HCT116 (cell line): ENCODE results near the gene NME2. TPM values are rescaled to one million over a fixed set of nuclear protein-coding genes. Genes with fewer than 3 reads are reported as not detected.

Experiments used
- ATAC-seq: fragments of 200-7000 bp; cut with Tn5 transposase; 2 replicates; pipeline ENCODE4 v1.9.1; 2020; ENCODE audit warnings: mild to moderate bottlenecking, moderate library complexity
- BruUV-seq: library from RNA; stranded (reverse); fragments of 400-500 nt; replicated peaks from 2 replicates; lab custom pipeline; 2021; lab: Mats Ljungman, UMichigan
- CTCF ChIA-PET: fragments of 300-600 bp; sonication (Branson Sonifier 250); formaldehyde crosslinking; loops from one replicate; lab custom pipeline; 2021; ENCODE audit warnings: antibody characterized with exemption; lab: Charles Lee
- POLR2A ChIA-PET: fragments of 300-600, 350-600 bp; sonication (Branson Sonifier 250); formaldehyde crosslinking; loops from one replicate; lab custom pipeline; 2021; ENCODE audit warnings: antibody characterized with exemption; lab: Charles Lee
- RAD21 ChIA-PET, 2 experiments: fragments of 300-600 bp; sonication (Branson Sonifier 250); formaldehyde crosslinking; loops; one replicate each; lab custom pipeline; 2023; ENCODE audit warnings: low total read pairs in 2 of 2; ENCODE audit not compliant: uncharacterized antibody in 2 of 2, unreplicated experiment in 2 of 2, low non-redundant PET in 1 of 2; lab: Charles Lee
- DNase-seq: peaks from one replicate; pipeline ENCODE4 v3.0.0-alpha.2; 2010; ENCODE audit warnings: low read depth, low spot score
- H2AFZ ChIP-seq: fragments of 200-600 bp; shearing (Covaris generic), sonication (generic); 2 replicates; pipeline ENCODE4 v1.6.1; 2017; ENCODE audit warnings: low read depth, mixed run types, mixed read lengths, antibody characterized with exemption, low read length; ENCODE audit not compliant: poor library complexity, severe bottlenecking
- H3K27ac ChIP-seq: 2 replicates; pipeline ENCODE4 v1.5.1; 2012; ENCODE audit warnings: low read depth, low read length
- H3K27me3 ChIP-seq: fragments of 200-600 bp; sonication (generic); 2 replicates; pipeline ENCODE4 v1.6.1; 2016; ENCODE audit warnings: mixed run types, low read length, mixed read lengths; ENCODE audit not compliant: insufficient read depth
- H3K36me3 ChIP-seq, 2 experiments: fragments of 200-500 bp in 1 of 2; fragments of 200-600 bp in 1 of 2; sonication (Bioruptor generic) in 1 of 2; sonication (generic) in 1 of 2; 2 replicates each; pipeline versions ENCODE4 v1.5.1 to v1.6.1; 2014 to 2016; ENCODE audit warnings: low read length in 2 of 2, inconsistent platforms in 1 of 2, mixed read lengths in 1 of 2, mixed run types in 1 of 2; ENCODE audit not compliant: insufficient read depth in 2 of 2, control insufficient read depth in 1 of 2
- H3K4me1 ChIP-seq, 2 experiments: fragments of 200-600 bp in 1 of 2; sonication (generic) in 1 of 2; 2 replicates each; pipeline versions ENCODE4 v1.5.1 to v1.6.1; 2012 to 2017; ENCODE audit warnings: low read length in 2 of 2, inconsistent platforms in 1 of 2, mild to moderate bottlenecking in 1 of 2, mixed read lengths in 1 of 2, mixed run types in 1 of 2, moderate library complexity in 1 of 2; ENCODE audit not compliant: insufficient read depth in 2 of 2, control insufficient read depth in 1 of 2
- H3K4me2 ChIP-seq: fragments of 200-600 bp; sonication (generic); 2 replicates; pipeline ENCODE4 v1.6.1; 2017; ENCODE audit warnings: mixed run types, low read length, mixed read lengths
- H3K4me3 ChIP-seq, 2 experiments: fragments of 200-600 bp in 1 of 2; sonication (generic) in 1 of 2; replicated peaks in 1 of 2; 2 replicates each; pipeline ENCODE4 v1.5.1; 2011 to 2016; ENCODE audit warnings: low read length in 2 of 2, control low read depth in 1 of 2, low read depth in 1 of 2, mild to moderate bottlenecking in 1 of 2, mixed read lengths in 1 of 2, mixed run types in 1 of 2
- H3K79me2 ChIP-seq: fragments of 200-600 bp; sonication (generic); 2 replicates; pipeline ENCODE4 v1.6.1; 2017; ENCODE audit warnings: mild to moderate bottlenecking, mixed run types, low read length, moderate library complexity, mixed read lengths; ENCODE audit not compliant: insufficient read depth
- H3K9ac ChIP-seq: fragments of 200-600 bp; sonication (generic); 2 replicates; pipeline ENCODE4 v1.6.1; 2016; ENCODE audit warnings: low read length, mixed read lengths
- H3K9me2 ChIP-seq: fragments of 200-600 bp; sonication (generic), shearing (Covaris generic); 2 replicates; pipeline ENCODE4 v1.6.1; 2017; ENCODE audit warnings: mixed run types, mild to moderate bottlenecking, moderate library complexity; ENCODE audit not compliant: insufficient read depth
- H3K9me3 ChIP-seq, 2 experiments: fragments of 200-500 bp in 1 of 2; fragments of 200-600 bp in 1 of 2; sonication (Bioruptor generic) in 1 of 2; sonication (generic) in 1 of 2; 2 replicates each; pipeline ENCODE4 v1.6.1; 2014 to 2017; ENCODE audit warnings: low read length in 2 of 2, mixed read lengths in 2 of 2, inconsistent platforms in 1 of 2, low read depth in 1 of 2, mild to moderate bottlenecking in 1 of 2, mixed run types in 1 of 2, moderate library complexity in 1 of 2; ENCODE audit not compliant: control insufficient read depth in 1 of 2, insufficient read depth in 1 of 2
- H4K20me1 ChIP-seq: fragments of 200-600 bp; sonication (generic), shearing (Covaris generic); 2 replicates; pipeline ENCODE4 v1.6.1; 2017; ENCODE audit warnings: mixed run types, mild to moderate bottlenecking, moderate library complexity; ENCODE audit not compliant: insufficient read depth
- ATF3 ChIP-seq: IDR thresholded peaks from 2 replicates; pipeline ENCODE4 v1.6.1; 2012
- CBX3 ChIP-seq: IDR thresholded peaks from 2 replicates; pipeline ENCODE4 v1.6.1; 2012; ENCODE audit warnings: low read depth
- CTCF ChIP-seq, 3 experiments: fragments of 200-600 bp in 1 of 3; sonication (generic) in 1 of 3; IDR thresholded peaks in 2 of 3; conservative IDR thresholded peaks in 1 of 3; 2 replicates each; pipeline ENCODE4 v1.5.1; 2012 to 2017; ENCODE audit warnings: low read depth in 2 of 3, low read length in 2 of 3, antibody characterized with exemption in 1 of 3, borderline replicate concordance in 1 of 3, control low read depth in 1 of 3, mild to moderate bottlenecking in 1 of 3, mixed read lengths in 1 of 3, mixed run types in 1 of 3, moderate library complexity in 1 of 3; ENCODE audit not compliant: insufficient read depth in 1 of 3
- EZH2 ChIP-seq: fragments of 200-600 bp; sonication (generic); IDR thresholded peaks from 2 replicates; pipeline ENCODE4 v1.6.1; 2017; ENCODE audit warnings: antibody characterized with exemption, mixed run types
- FOSL1 ChIP-seq: IDR thresholded peaks from 2 replicates; pipeline ENCODE4 v1.6.1; 2012; ENCODE audit warnings: low read depth
- JUND ChIP-seq: IDR thresholded peaks from 2 replicates; pipeline ENCODE4 v1.6.1; 2012
- MAX ChIP-seq: IDR thresholded peaks from 2 replicates; pipeline ENCODE4 v1.6.1; 2012
- POLR2AphosphoS5 ChIP-seq: IDR thresholded peaks from 2 replicates; pipeline ENCODE4 v1.6.1; 2011; ENCODE audit warnings: mild to moderate bottlenecking, low read depth, low read length, moderate library complexity
- RAD21 ChIP-seq: IDR thresholded peaks from 2 replicates; pipeline ENCODE4 v1.6.1; 2012; ENCODE audit warnings: low read depth, mild to moderate bottlenecking
- REST ChIP-seq: IDR thresholded peaks from 2 replicates; pipeline ENCODE4 v1.6.1; 2012; ENCODE audit warnings: low read depth
- SIN3A ChIP-seq: IDR thresholded peaks from 2 replicates; pipeline ENCODE4 v1.6.1; 2012; ENCODE audit warnings: low read depth
- YY1 ChIP-seq: IDR thresholded peaks from 2 replicates; pipeline ENCODE4 v1.6.1; 2011; ENCODE audit warnings: low read length, low read depth, moderate library complexity, mild to moderate bottlenecking; ENCODE audit not compliant: insufficient replicate concordance; ENCODE audit errors: extremely low read depth
- ZBTB33 ChIP-seq: IDR thresholded peaks from 2 replicates; pipeline ENCODE4 v1.6.1; 2011; ENCODE audit warnings: mild to moderate bottlenecking, low read length, moderate library complexity; ENCODE audit not compliant: insufficient replicate concordance; ENCODE audit errors: extremely low read depth
- ZFX ChIP-seq: fragments of 450-650 bp; IDR thresholded peaks from 2 replicates; pipeline ENCODE4 v1.6.1; 2017
- ZNF274 ChIP-seq: fragments of 200-500 bp; sonication (Bioruptor generic); IDR thresholded peaks from 2 replicates; pipeline ENCODE4 v1.6.1; 2014; ENCODE audit warnings: mild to moderate bottlenecking, low read depth, low read length, inconsistent platforms
- intact Hi-C: fragments of 100-400 bp; cut with micrococcal nuclease; formaldehyde crosslinking; loops from 2 replicates; pipeline ENCODE4 v1.10.0; 2022
- total RNA-seq: library from RNA; stranded (reverse); gene quantifications from one replicate; pipeline ENCODE4 v1.2.1, GENCODE V29; 2021; ENCODE audit not compliant: unreplicated experiment

The NME2 gene
- total RNA-seq, 1 experiment from 2014 or later = 1,287 TPM

- TF ChIP-seq POLR2AphosphoS5 (no peak), CBX3 (no peak), ZFX (no peak), SIN3A (no peak), YY1 (no peak)
Measured at GRCh38 chr17:51150932-51151331, 15.3 kb upstream of the NME2 start (continued).

- BruUV-seq = TSS peak; percentile 99
- DNase-seq = no peak
- intact Hi-C loops = loop anchor here (1.0 to 10.0 kb wide), 7 partner anchors 31 to 608 kb away; partner anchors contain the start of genes SPATA20 and TOB1
- TF ChIP-seq ZBTB33 (no peak), JUND (no peak), CBX3 (no peak), EZH2 (no peak), SIN3A (no peak), FOSL1 (no peak), ZNF274 (no peak), REST (no peak), MAX (no peak), YY1 (no peak), POLR2AphosphoS5 (no peak), ATF3 (no peak; the same call in 1 of the 2 replicates), CTCF (IDR thresholded peaks at IDR 0.05 in 2 of 3, conservative IDR thresholded peaks at IDR 0.05 in 1 of 3; ENCODE audit: borderline replicate concordance in 1 of 3, insufficient read depth in 1 of 3, low read depth in 2 of 3, low read length in 2 of 3) (no peak), RAD21 (no peak)
- TF ChIP-seq, all 23 proteins: peak for 0
- ChIA-PET RAD21 (interaction anchor here (0.7 to 1.0 kb wide), 11 partner anchors 32 to 370 kb away, joined by 3 to 8 read pairs (median 4); partner anchors contain the start of gene SPAG9 (in 2 of the 2)), POLR2A (interaction anchor here (0.8 to 3.6 kb wide), 16 partner anchors 9 to 428 kb away, joined by 3 to 24 read pairs (median 4); partner anchors contain the start of genes NME2, SPAG9 and TOB1), CTCF (interaction anchor here (0.7 to 2.1 kb wide), 30 partner anchors 9 to 301 kb away, joined by 3 to 88 read pairs (median 4); partner anchors contain the start of genes NME2 and SPAG9)
- Histone ChIP-seq H3K9ac (peak overlapping the region; percentile 84), H3K9me3 (no peaks in the 10 kb centered on the region), H3K27me3 (no peaks in the 10 kb centered on the region), H2AFZ (peak overlapping the region; percentile 95), H3K9me2 (no peaks in the 10 kb centered on the region), H3K4me2 (peak overlapping the region; percentile 85), H4K20me1 (peaks cover 10% of the 10 kb centered on the region; the same call in 1 of the 2 replicates), H3K4me3 (peak overlapping the region; percentile 48 to 82), H3K36me3 (peaks cover 21 to 23% of the 10 kb centered on the region in 2 experiments), H3K27ac (peak overlapping the region; percentile 69), H3K4me1 (peaks cover 14 to 22% of the 10 kb centered on the region in 2 experiments), H3K79me2 (peaks cover 45% of the 10 kb centered on the region)
- peak; percentile 11 for ATAC-seq
Measured at GRCh38 chr17:51152766-51153209, 13.4 kb upstream of the NME2 start.
